Peyer's patch (tissue), 4 donors: ENCODE results near the gene RABAC1.

Experiments used
- POLR2A ChIP-seq, 2 donors: fragments of 450-650 bp; IDR thresholded peaks; one replicate each; pipeline ENCODE4 v1.5.1; 2017; ENCODE audit warnings: antibody characterized with exemption in 2 of 2, mild to moderate bottlenecking in 2 of 2, moderate library complexity in 2 of 2
- TF ChIP-seq, protein P1 (sequence below), 6 experiments: fragments of 450-650 bp in 4 of 6; fragments of 200-600 bp in 2 of 6; sonication (generic) in 1 of 6; IDR thresholded peaks; one replicate each; pipeline ENCODE4 v1.5.1; 2017 to 2019; ENCODE audit warnings: antibody characterized with exemption in 6 of 6, mild to moderate bottlenecking in 3 of 6, moderate library complexity in 1 of 6

DNA sequence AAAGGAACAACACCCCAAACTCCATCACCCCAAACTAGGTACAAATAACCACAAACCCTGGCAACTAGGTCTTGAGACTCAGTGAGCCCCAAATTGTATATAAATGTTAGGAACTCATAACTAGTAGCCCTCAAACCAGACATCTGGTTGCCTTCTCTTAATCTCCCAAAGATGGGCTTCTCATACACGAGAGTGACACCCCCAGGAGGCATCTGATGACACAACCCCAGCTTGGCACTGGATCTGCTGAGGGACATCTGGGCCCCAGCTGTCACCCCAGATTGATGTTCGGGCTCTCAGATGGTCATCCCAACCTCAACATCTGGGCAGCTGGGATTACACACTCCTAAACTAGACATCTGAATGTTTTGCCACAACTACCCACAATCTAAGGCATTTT is 14.8 kb downstream of the RABAC1 start:
- TF ChIP-seq, protein P1, sequence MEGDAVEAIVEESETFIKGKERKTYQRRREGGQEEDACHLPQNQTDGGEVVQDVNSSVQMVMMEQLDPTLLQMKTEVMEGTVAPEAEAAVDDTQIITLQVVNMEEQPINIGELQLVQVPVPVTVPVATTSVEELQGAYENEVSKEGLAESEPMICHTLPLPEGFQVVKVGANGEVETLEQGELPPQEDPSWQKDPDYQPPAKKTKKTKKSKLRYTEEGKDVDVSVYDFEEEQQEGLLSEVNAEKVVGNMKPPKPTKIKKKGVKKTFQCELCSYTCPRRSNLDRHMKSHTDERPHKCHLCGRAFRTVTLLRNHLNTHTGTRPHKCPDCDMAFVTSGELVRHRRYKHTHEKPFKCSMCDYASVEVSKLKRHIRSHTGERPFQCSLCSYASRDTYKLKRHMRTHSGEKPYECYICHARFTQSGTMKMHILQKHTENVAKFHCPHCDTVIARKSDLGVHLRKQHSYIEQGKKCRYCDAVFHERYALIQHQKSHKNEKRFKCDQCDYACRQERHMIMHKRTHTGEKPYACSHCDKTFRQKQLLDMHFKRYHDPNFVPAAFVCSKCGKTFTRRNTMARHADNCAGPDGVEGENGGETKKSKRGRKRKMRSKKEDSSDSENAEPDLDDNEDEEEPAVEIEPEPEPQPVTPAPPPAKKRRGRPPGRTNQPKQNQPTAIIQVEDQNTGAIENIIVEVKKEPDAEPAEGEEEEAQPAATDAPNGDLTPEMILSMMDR (IDR thresholded peaks at IDR 0.05), result no peak
- TF ChIP-seq POLR2A (IDR thresholded peaks at IDR 0.05), result no peak
